Measurements from ENCODE around the gene FAM3C. TPM values are rescaled to one million over a fixed set of nuclear protein-coding genes. Genes with fewer than 3 reads are reported as not detected.
"Not testable (repeated sequence)": the region's sequence is repeated elsewhere in the genome, so short reads cannot be mapped to it uniquely, and the experiment has no call there.

Gene FAM3C
- total RNA-seq, 4 donors from 2014 or later, result 91.0 to 109 (median 97.9) TPM

DNA sequence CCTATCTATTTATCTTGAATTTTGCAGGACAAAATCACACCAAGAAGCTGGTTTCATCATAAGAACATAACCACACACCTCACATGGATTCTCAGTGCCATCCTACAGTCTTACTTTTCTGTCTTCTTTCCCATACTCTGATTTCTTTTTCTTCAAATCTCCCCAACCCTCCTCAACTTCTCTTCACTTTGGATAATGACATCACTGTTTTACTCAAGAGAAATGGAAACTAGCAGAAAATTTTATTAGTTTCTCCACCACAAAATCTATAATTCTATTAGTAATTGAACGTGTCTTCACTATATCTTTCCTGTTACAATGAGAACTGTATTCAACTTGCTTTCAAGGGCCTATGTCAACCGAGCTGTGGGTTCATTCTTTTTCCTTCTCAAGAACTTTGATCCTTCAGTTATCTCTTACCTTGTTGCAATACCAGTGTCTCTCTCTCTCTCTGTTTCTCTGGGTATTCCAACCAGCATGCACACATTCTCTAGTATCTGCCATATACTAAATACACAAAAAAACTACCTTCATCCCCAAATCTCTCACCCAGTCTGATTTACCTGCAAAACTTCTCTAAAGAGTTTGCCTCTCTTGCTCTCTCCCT, 35.4 kb upstream of the FAM3C start:
- no peaks in the 10 kb centered on the region for H3K36me3 ChIP-seq

DNA sequence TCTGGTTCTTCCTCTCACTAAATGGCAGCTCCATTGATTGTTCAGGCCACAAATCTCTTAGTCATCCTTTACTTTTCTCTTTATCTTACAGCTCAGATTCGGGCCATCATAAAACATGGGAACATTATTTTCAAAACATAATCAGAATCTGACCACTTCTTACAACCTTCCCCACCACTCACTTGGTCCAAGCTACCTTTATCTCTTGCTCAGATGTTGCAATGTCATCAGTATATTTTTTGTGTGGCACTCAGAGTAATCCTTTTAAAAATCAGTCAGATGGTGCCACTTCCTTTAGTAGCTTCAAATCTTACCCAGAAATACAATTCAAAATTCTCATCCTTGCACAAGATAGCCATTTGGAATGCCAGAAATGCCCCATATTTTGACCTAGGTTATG, 34.5 kb upstream of the FAM3C start:
- TF ChIP-seq POLR2A (IDR thresholded peaks at IDR 0.05), result no peak
- TF ChIP-seq, protein P1, sequence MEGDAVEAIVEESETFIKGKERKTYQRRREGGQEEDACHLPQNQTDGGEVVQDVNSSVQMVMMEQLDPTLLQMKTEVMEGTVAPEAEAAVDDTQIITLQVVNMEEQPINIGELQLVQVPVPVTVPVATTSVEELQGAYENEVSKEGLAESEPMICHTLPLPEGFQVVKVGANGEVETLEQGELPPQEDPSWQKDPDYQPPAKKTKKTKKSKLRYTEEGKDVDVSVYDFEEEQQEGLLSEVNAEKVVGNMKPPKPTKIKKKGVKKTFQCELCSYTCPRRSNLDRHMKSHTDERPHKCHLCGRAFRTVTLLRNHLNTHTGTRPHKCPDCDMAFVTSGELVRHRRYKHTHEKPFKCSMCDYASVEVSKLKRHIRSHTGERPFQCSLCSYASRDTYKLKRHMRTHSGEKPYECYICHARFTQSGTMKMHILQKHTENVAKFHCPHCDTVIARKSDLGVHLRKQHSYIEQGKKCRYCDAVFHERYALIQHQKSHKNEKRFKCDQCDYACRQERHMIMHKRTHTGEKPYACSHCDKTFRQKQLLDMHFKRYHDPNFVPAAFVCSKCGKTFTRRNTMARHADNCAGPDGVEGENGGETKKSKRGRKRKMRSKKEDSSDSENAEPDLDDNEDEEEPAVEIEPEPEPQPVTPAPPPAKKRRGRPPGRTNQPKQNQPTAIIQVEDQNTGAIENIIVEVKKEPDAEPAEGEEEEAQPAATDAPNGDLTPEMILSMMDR (IDR thresholded peaks at IDR 0.05), result no peak
- Histone ChIP-seq H3K27me3 (no peaks in the 10 kb centered on the region), H3K4me3 (replicated peaks in 1 of 3) (no peak overlapping the region), H3K9me3 (no peaks in the 10 kb centered on the region), H3K36me3 (no peaks in the 10 kb centered on the region), H3K4me1 (peaks cover 5% of the 10 kb centered on the region in 2 donors), H3K27ac (no peak overlapping the region)
- 92 to 96% methylated on average over 1 of the region's 1 CpG for WGBS, 2 donors
- intact Hi-C loops (cut with DNase I), result no loop called here
- DNase-seq, result no peak

More for the DNA sequence above, 35.4 kb upstream of the FAM3C start:
- Histone ChIP-seq H3K4me1 (peaks cover 5% of the 10 kb centered on the region in 2 donors), H3K27ac (no peak overlapping the region), H3K4me3 (replicated peaks in 1 of 3) (no peak overlapping the region), H3K27me3 (no peaks in the 10 kb centered on the region), H3K9me3 (no peaks in the 10 kb centered on the region)
- no peak for TF ChIP-seq POLR2A (IDR thresholded peaks at IDR 0.05)
- TF ChIP-seq, protein P1 (IDR thresholded peaks at IDR 0.05), result no peak
- DNase-seq, result no peak
- WGBS, 2 donors, result 98 to 99% methylated on average over 2 of the region's 2 CpGs
- intact Hi-C loops (cut with DNase I), result no loop called here

DNA sequence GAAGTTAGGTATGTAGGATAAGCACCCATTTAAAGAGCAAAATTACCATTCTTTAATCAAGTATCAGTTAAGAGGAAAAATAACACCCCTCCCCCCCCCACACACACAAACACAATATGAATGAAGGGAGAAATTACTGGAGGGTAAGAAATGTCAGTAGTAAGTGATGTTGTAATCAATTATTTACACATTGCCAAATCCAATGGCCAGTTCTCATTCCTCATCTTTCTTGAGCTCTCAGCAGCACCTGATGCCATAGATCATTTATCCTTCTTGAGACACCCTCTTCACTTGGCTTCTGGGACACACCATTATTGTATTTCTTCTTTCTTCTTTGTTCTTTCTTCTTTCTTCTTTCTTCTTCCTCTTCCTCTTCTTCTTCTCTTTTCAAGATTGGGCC, 33.7 kb upstream of the FAM3C start:
- intact Hi-C loops (cut with DNase I), result no loop called here
- Histone ChIP-seq H3K9me3 (no peaks in the 10 kb centered on the region), H3K4me1 (peaks cover 5% of the 10 kb centered on the region in 2 donors), H3K4me3 (replicated peaks in 1 of 3) (no peak overlapping the region), H3K36me3 (no peaks in the 10 kb centered on the region), H3K27me3 (no peaks in the 10 kb centered on the region), H3K27ac (peak overlapping the region in 2 of 3 donors; percentile 39 to 56)
- DNase-seq, result no peak
- no peak for TF ChIP-seq POLR2A (IDR thresholded peaks at IDR 0.05)
- TF ChIP-seq, protein P1 (IDR thresholded peaks at IDR 0.05), result no peak

DNA sequence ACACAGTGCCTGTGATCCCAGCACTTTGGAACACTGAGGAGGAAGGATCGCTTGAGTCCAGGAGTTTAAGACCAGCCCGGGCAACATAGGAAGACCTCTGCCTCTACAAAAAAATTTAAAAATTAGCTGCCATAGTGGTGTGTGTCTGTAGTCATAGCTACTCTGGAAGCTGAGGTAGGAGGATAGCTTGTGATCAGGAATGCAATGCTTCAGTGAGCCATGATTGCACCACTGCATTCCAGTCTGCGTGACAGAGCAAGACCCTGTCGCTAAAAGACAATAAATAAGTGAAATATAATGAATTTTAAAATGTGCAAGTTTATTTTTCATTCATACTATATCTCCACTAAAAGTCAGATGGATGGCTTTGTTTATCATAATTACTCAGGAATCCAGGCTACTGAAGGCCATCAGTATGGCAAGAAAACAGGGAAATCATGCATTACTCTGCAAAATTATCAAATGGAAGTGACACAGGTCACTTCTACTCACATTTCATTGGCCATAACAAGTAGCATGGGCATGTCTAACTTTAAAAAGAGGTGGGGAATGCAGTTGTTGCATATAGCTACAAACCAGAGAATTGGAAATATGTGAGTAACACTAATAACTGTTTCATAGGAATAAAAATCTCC, 32.9 kb upstream of the FAM3C start:
- DNase-seq, result peak; percentile 54 to 72
- Histone ChIP-seq H3K4me3 (replicated peaks in 1 of 3) (no peak overlapping the region), H3K9me3 (no peaks in the 10 kb centered on the region), H3K27me3 (no peaks in the 10 kb centered on the region), H3K4me1 (peaks cover 5% of the 10 kb centered on the region in 2 donors), H3K27ac (peak overlapping the region; percentile 39 to 65 (median 44)), H3K36me3 (no peaks in the 10 kb centered on the region)
- intact Hi-C loops (cut with DNase I), result no loop called here
- WGBS, 2 donors, result 42 to 56% methylated on average over 4 of the region's 4 CpGs
- TF ChIP-seq, protein P1 (IDR thresholded peaks at IDR 0.05), result no peak
- TF ChIP-seq POLR2A (IDR thresholded peaks at IDR 0.05), result no peak

DNA sequence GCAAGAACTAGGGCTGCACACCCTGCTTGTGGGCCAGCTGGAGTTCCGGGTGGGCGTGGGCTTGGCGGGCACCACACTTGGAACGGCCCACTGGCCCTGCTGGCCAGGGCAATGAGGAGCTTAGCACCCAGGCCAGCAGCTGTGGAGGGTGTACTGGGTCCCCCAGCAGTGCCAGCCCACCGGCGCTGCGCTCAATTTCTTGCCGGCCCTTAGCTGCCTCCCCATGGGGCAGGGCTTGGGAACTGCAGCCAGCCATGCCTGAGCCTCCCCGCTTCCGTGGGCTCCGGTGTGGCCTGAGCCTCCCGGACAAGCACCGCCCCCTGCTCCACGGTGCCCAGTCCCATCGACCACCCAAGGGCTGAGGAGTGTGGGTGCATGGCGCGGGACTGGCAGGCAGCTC, 25.6 kb upstream of the FAM3C start:
- H3K9me3 ChIP-seq; H3K27me3 ChIP-seq; DNase-seq; intact Hi-C loops (cut with DNase I); H3K36me3 ChIP-seq; H3K27ac ChIP-seq; H3K4me1 ChIP-seq; H3K4me3 ChIP-seq (replicated peaks in 1 of 3): not testable (repeated sequence)
- WGBS, 2 donors, result 85 to 95% methylated on average over 4 to 14 of the region's 17 CpGs

Measured in thyroid gland (tissue), 4 donors.